OCI-LY7 (cell line): ENCODE results near the gene TFEC. TPM values are rescaled to one million over a fixed set of nuclear protein-coding genes. Genes with fewer than 3 reads are reported as not detected.

ENCODE experiments used
- BruUV-seq: library from RNA; stranded (reverse); fragments of 400-500 nt; replicated peaks from 2 replicates; lab custom pipeline; 2021; lab: Mats Ljungman, UMichigan
- CTCF ChIA-PET: fragments of 300-600 bp; sonication (Branson Sonifier 250); formaldehyde crosslinking; loops from one replicate; lab custom pipeline; 2022; ENCODE audit warnings: antibody characterized with exemption; ENCODE audit not compliant: unreplicated experiment; lab: Charles Lee
- POLR2A ChIA-PET: fragments of 300-600 bp; sonication (Branson Sonifier 250); formaldehyde crosslinking; loops from one replicate; lab custom pipeline; 2022; ENCODE audit warnings: antibody characterized with exemption; lab: Charles Lee
- DNase-seq: peaks from one replicate; pipeline ENCODE4 v3.0.0-alpha.2; 2015; ENCODE audit warnings: low spot score
- H2AFZ ChIP-seq: fragments of 200-600 bp; sonication (generic), shearing (Covaris generic); 2 replicates; pipeline ENCODE4 v1.6.1; 2014; ENCODE audit warnings: mild to moderate bottlenecking, antibody characterized with exemption, low read length, moderate library complexity
- H3K27ac ChIP-seq: fragments of 200-600 bp; sonication (generic); 2 replicates; pipeline ENCODE4 v1.5.1; 2014; ENCODE audit warnings: mixed run types, low read depth, mild to moderate bottlenecking, moderate library complexity, low read length, inconsistent platforms; ENCODE audit not compliant: poor library complexity, severe bottlenecking
- H3K36me3 ChIP-seq: fragments of 200-600 bp; sonication (generic); 2 replicates; pipeline ENCODE4 v1.6.1; 2014; ENCODE audit warnings: mild to moderate bottlenecking, antibody characterized with exemption, low read length, moderate library complexity, mixed read lengths; ENCODE audit not compliant: insufficient read depth
- H3K4me1 ChIP-seq: fragments of 200-600 bp; sonication (generic); 2 replicates; pipeline ENCODE4 v1.5.1; 2014; ENCODE audit warnings: mild to moderate bottlenecking, low read length; ENCODE audit not compliant: insufficient read depth, poor library complexity, severe bottlenecking
- H3K4me2 ChIP-seq: fragments of 200-600 bp; sonication (generic); 2 replicates; pipeline ENCODE4 v1.6.1; 2014; ENCODE audit warnings: mild to moderate bottlenecking, low read length
- H3K4me3 ChIP-seq: fragments of 200-600 bp; sonication (generic); 2 replicates; pipeline ENCODE4 v1.5.1; 2014; ENCODE audit warnings: mild to moderate bottlenecking, low read depth, low read length; ENCODE audit not compliant: poor library complexity, severe bottlenecking
- H3K79me2 ChIP-seq: fragments of 200-600 bp; sonication (generic); 2 replicates; pipeline ENCODE4 v1.6.1; 2016; ENCODE audit warnings: low read depth, mild to moderate bottlenecking, low read length, moderate library complexity, mixed read lengths; ENCODE audit not compliant: insufficient read depth
- H3K9me2 ChIP-seq: fragments of 200-600 bp; sonication (generic); 2 replicates; pipeline ENCODE4 v1.6.1; 2016; ENCODE audit warnings: mild to moderate bottlenecking, low read length, mixed read lengths; ENCODE audit not compliant: insufficient read depth
- H3K9me3 ChIP-seq: fragments of 200-600 bp; sonication (generic); 2 replicates; pipeline ENCODE4 v1.6.1; 2014; ENCODE audit warnings: mild to moderate bottlenecking, mixed run types, low read length, mixed read lengths
- H4K20me1 ChIP-seq: fragments of 200-600 bp; sonication (generic); 2 replicates; pipeline ENCODE4 v1.6.1; 2014; ENCODE audit warnings: mild to moderate bottlenecking, antibody characterized with exemption, low read length, moderate library complexity, mixed read lengths; ENCODE audit not compliant: insufficient read depth
- CTCF ChIP-seq: fragments of 200-600 bp; sonication (generic); conservative IDR thresholded peaks from 2 replicates; pipeline ENCODE4 v1.5.1; 2014; ENCODE audit warnings: mild to moderate bottlenecking, antibody characterized with exemption, low read length, moderate library complexity, mixed read lengths
- EZH2phosphoT487 ChIP-seq: fragments of 200-600 bp; sonication (generic); IDR thresholded peaks from 2 replicates; pipeline ENCODE4 v1.6.1; 2018; ENCODE audit warnings: low read depth, borderline replicate concordance, mild to moderate bottlenecking, mixed run types, antibody characterized with exemption, low read length, moderate library complexity, mixed read lengths
- intact Hi-C: fragments of 100-400 bp; cut with micrococcal nuclease; formaldehyde crosslinking; loops from one replicate; pipeline ENCODE4 v1.10.0; 2022; ENCODE audit not compliant: unreplicated experiment
- total RNA-seq, 2 experiments: library from RNA; depleted of rRNA in 1 of 2; stranded (reverse); fragments of >200 nt in 1 of 2; shearing (Covaris generic) in 1 of 2; gene quantifications; 2 replicates each; pipeline ENCODE4 v1.2.3, GENCODE V29; 2014 to 2022

TFEC gene
- total RNA-seq, 2 experiments from 2014 or later: 2.2 TPM; not detected in 1

GRCh38 chr7:115976651-115977050 is 53.9 kb downstream of the TFEC start:
- Histone ChIP-seq H3K27ac (no peak overlapping the region), H3K36me3 (no peaks in the 10 kb centered on the region)
- no peak for DNase-seq

GRCh38 chr7:115975766-115976165 is 54.8 kb downstream of the TFEC start:
- CTCF ChIA-PET: no interaction called here
- H3K9me2 ChIP-seq: no peaks in the 10 kb centered on the region
- no peak overlapping the region for H3K27ac ChIP-seq
- H2AFZ ChIP-seq: no peak overlapping the region
- H3K4me3 ChIP-seq: no peak overlapping the region
- POLR2A ChIA-PET: interaction anchor here (0.8 kb wide), 1 partner anchor 25 kb away, joined by 3 read pairs; no protein-coding TSS in a partner anchor
- BruUV-seq: no TSS peak
- H3K79me2 ChIP-seq: no peaks in the 10 kb centered on the region
- no peak for DNase-seq
- H3K36me3 ChIP-seq: no peaks in the 10 kb centered on the region
- H4K20me1 ChIP-seq: no peaks in the 10 kb centered on the region
- H3K4me1 ChIP-seq: no peaks in the 10 kb centered on the region
- no peak overlapping the region for H3K4me2 ChIP-seq
- no peaks in the 10 kb centered on the region for H3K9me3 ChIP-seq
- TF ChIP-seq EZH2phosphoT487 (no peak), CTCF (no peak)
- intact Hi-C loops: no loop called here

More at GRCh38 chr7:115976651-115977050, 53.9 kb downstream of the TFEC start:
- intact Hi-C loops: no loop called here
- Histone ChIP-seq H3K4me1 (no peaks in the 10 kb centered on the region), H3K9me3 (no peaks in the 10 kb centered on the region), H2AFZ (no peak overlapping the region), H4K20me1 (no peaks in the 10 kb centered on the region), H3K9me2 (no peaks in the 10 kb centered on the region), H3K79me2 (no peaks in the 10 kb centered on the region), H3K4me2 (no peak overlapping the region), H3K4me3 (no peak overlapping the region)
- TF ChIP-seq CTCF (no peak), EZH2phosphoT487 (no peak)
- no TSS peak for BruUV-seq
- CTCF ChIA-PET: no interaction called here
- POLR2A ChIA-PET: no interaction called here

GRCh38 chr7:115973406-115973805 is 57.2 kb downstream of the TFEC start:
- Histone ChIP-seq H3K9me2 (no peaks in the 10 kb centered on the region), H3K4me2 (no peak overlapping the region), H3K9me3 (no peaks in the 10 kb centered on the region), H3K27ac (no peak overlapping the region), H3K4me3 (no peak overlapping the region), H3K79me2 (no peaks in the 10 kb centered on the region), H3K4me1 (no peaks in the 10 kb centered on the region), H4K20me1 (no peaks in the 10 kb centered on the region), H2AFZ (no peak overlapping the region), H3K36me3 (no peaks in the 10 kb centered on the region)
- ChIA-PET CTCF (no interaction called here), POLR2A (no interaction called here)
- BruUV-seq: no TSS peak
- DNase-seq: no peak
- intact Hi-C loops: no loop called here
- TF ChIP-seq EZH2phosphoT487 (no peak), CTCF (no peak)
